ENCODE measurements around the gene TMTC3. TPM values are rescaled to one million over a fixed set of nuclear protein-coding genes. Genes with fewer than 3 reads are reported as not detected.

TMTC3 gene
- total RNA-seq, 1 donor from 2014 or later = 35.2 TPM

GRCh38 chr12:88167384-88167783, 25.3 kb downstream of the TMTC3 start:
- no peaks in the 10 kb centered on the region for H3K27me3 Mint-ChIP-seq
- no peak overlapping the region for H3K4me3 Mint-ChIP-seq (ENCODE audit: low read depth)
- TF ChIP-seq CTCF (IDR thresholded peaks at IDR 0.05; ENCODE audit: unreplicated experiment) = no peak
- H3K9me3 Mint-ChIP-seq (ENCODE audit: low read depth) = no peaks in the 10 kb centered on the region
- peaks cover 40% of the 10 kb centered on the region for H3K36me3 Mint-ChIP-seq (ENCODE audit: insufficient read depth)
- no peaks in the 10 kb centered on the region for H3K4me1 Mint-ChIP-seq (ENCODE audit: low read depth)
- no peak overlapping the region for H3K27ac Mint-ChIP-seq
- DNase-seq (ENCODE audit: low spot score, unreplicated experiment) = no peak

GRCh38 chr12:88172844-88173407, 30.8 kb downstream of the TMTC3 start:
- H3K9me3 Mint-ChIP-seq (ENCODE audit: low read depth) = peaks cover 4% of the 10 kb centered on the region
- DNase-seq (ENCODE audit: low spot score, unreplicated experiment) = no peak
- no peaks in the 10 kb centered on the region for H3K27me3 Mint-ChIP-seq
- H3K36me3 Mint-ChIP-seq (ENCODE audit: insufficient read depth) = peaks cover 39% of the 10 kb centered on the region
- no peak overlapping the region for H3K27ac Mint-ChIP-seq
- no peak overlapping the region for H3K4me3 Mint-ChIP-seq (ENCODE audit: low read depth)
- TF ChIP-seq CTCF (IDR thresholded peaks at IDR 0.05; ENCODE audit: unreplicated experiment) = no peak
- no peaks in the 10 kb centered on the region for H3K4me1 Mint-ChIP-seq (ENCODE audit: low read depth)

GRCh38 chr12:88175544-88175943, 33.4 kb downstream of the TMTC3 start:
- H3K4me1 Mint-ChIP-seq (ENCODE audit: low read depth) = peaks cover 8% of the 10 kb centered on the region
- DNase-seq (ENCODE audit: low spot score, unreplicated experiment) = no peak
- H3K9me3 Mint-ChIP-seq (ENCODE audit: low read depth) = peaks cover 10% of the 10 kb centered on the region
- no peak for TF ChIP-seq CTCF (IDR thresholded peaks at IDR 0.05; ENCODE audit: unreplicated experiment)
- H3K4me3 Mint-ChIP-seq (ENCODE audit: low read depth) = no peak overlapping the region
- H3K36me3 Mint-ChIP-seq (ENCODE audit: insufficient read depth) = peaks cover 50% of the 10 kb centered on the region
- no peak overlapping the region for H3K27ac Mint-ChIP-seq
- no peaks in the 10 kb centered on the region for H3K27me3 Mint-ChIP-seq

- H3K36me3 Mint-ChIP-seq (ENCODE audit: insufficient read depth) = peaks cover 73% of the 10 kb centered on the region
- no peaks in the 10 kb centered on the region for H3K27me3 Mint-ChIP-seq
- no peak for TF ChIP-seq CTCF (IDR thresholded peaks at IDR 0.05; ENCODE audit: unreplicated experiment)
- H3K27ac Mint-ChIP-seq = no peak overlapping the region
- DNase-seq (ENCODE audit: low spot score, unreplicated experiment) = no peak
- peaks cover 16% of the 10 kb centered on the region for H3K9me3 Mint-ChIP-seq (ENCODE audit: low read depth)
- H3K4me1 Mint-ChIP-seq (ENCODE audit: low read depth) = peaks cover 11% of the 10 kb centered on the region
- no peak overlapping the region for H3K4me3 Mint-ChIP-seq (ENCODE audit: low read depth)
These were observed 37.4 kb downstream of the TMTC3 start for GRCh38 chr12:88179436-88180014.

GRCh38 chr12:88181881-88182280, 39.8 kb downstream of the TMTC3 start:
- Mint-ChIP-seq H3K36me3 (ENCODE audit: insufficient read depth) (peaks cover 73% of the 10 kb centered on the region), H3K9me3 (ENCODE audit: low read depth) (peaks cover 21% of the 10 kb centered on the region)

More at GRCh38 chr12:88181881-88182280, 39.8 kb downstream of the TMTC3 start:
- no peak for DNase-seq (ENCODE audit: low spot score, unreplicated experiment)
- H3K4me1 Mint-ChIP-seq (ENCODE audit: low read depth) = peaks cover 11% of the 10 kb centered on the region
- H3K27ac Mint-ChIP-seq = no peak overlapping the region
- no peak for TF ChIP-seq CTCF (IDR thresholded peaks at IDR 0.05; ENCODE audit: unreplicated experiment)
- H3K27me3 Mint-ChIP-seq = no peaks in the 10 kb centered on the region
- H3K4me3 Mint-ChIP-seq (ENCODE audit: low read depth) = no peak overlapping the region

All from progenitor cell of endocrine pancreas (in vitro differentiated cells).